Measurements from ENCODE around the gene ZNF764. TPM values are rescaled to one million over a fixed set of nuclear protein-coding genes. Genes with fewer than 3 reads are reported as not detected.

The ZNF764 gene
- polyA plus RNA-seq, 3 donors: 8.5 to 9.1 (median 8.6) TPM

Other genes starting within 250 kb of the ZNF764 start
- gene CD2BP2, start 203.1 kb downstream of the ZNF764 start, polyA plus RNA-seq (ENCODE audit: insufficient read length in 3 of 3): 10 to 100 TPM; 58.4 to 62.9 (median 61.3) TPM
- 10 to 100 TPM; 26.5 to 30.3 (median 28.4) TPM for gene TBC1D10B, start 187.9 kb downstream of the ZNF764 start, polyA plus RNA-seq (ENCODE audit: insufficient read length in 3 of 3)
- gene MYL11, start 183.6 kb downstream of the ZNF764 start, polyA plus RNA-seq (ENCODE audit: insufficient read length in 3 of 3): 1 to 10 TPM in 1 of 3 donors, under 1 TPM in 2; 0.72 to 1.0 (median 0.83) TPM
- gene SEPTIN1, start 175.8 kb downstream of the ZNF764 start, polyA plus RNA-seq (ENCODE audit: insufficient read length in 3 of 3): 1 to 10 TPM; 1.7 to 2.2 (median 2.1) TPM
- 10 to 100 TPM; 11.7 to 14.1 (median 13.0) TPM for gene ZNF48, start 163.0 kb downstream of the ZNF764 start, polyA plus RNA-seq (ENCODE audit: insufficient read length in 3 of 3)
- gene ZNF771, start 150.8 kb downstream of the ZNF764 start, polyA plus RNA-seq (ENCODE audit: insufficient read length in 3 of 3): 1 to 10 TPM; 4.6 to 6.9 (median 5.7) TPM
- 10 to 100 TPM; 35.6 to 46.6 (median 42.5) TPM for gene DCTPP1, start 128.3 kb downstream of the ZNF764 start, polyA plus RNA-seq (ENCODE audit: insufficient read length in 3 of 3)
- 100 to 1,000 TPM in 2 of 3 donors, 10 to 100 TPM in 1; 94.8 to 105 (median 102) TPM for gene SEPHS2, start 112.5 kb downstream of the ZNF764 start, polyA plus RNA-seq (ENCODE audit: insufficient read length in 3 of 3)
- 1 to 10 TPM; 2.0 to 2.8 (median 2.6) TPM for gene ITGAL, start 85.6 kb downstream of the ZNF764 start, polyA plus RNA-seq (ENCODE audit: insufficient read length in 3 of 3)
- gene ZNF768, start 31.8 kb downstream of the ZNF764 start, polyA plus RNA-seq (ENCODE audit: insufficient read length in 3 of 3): 10 to 100 TPM; 44.8 to 51.7 (median 45.1) TPM
- gene ZNF747, start 23.5 kb downstream of the ZNF764 start, polyA plus RNA-seq (ENCODE audit: insufficient read length in 3 of 3): 1 to 10 TPM; 9.1 to 9.7 (median 9.5) TPM
- 1 to 10 TPM; 8.4 to 9.4 (median 9.0) TPM for gene ZNF688, start 13.3 kb upstream of the ZNF764 start, polyA plus RNA-seq (ENCODE audit: insufficient read length in 3 of 3)
- 10 to 100 TPM; 17.0 to 18.5 (median 17.9) TPM for gene ZNF785, start 27.3 kb upstream of the ZNF764 start, polyA plus RNA-seq (ENCODE audit: insufficient read length in 3 of 3)
- 10 to 100 TPM; 13.5 to 14.7 (median 14.3) TPM for gene ZNF689, start 52.0 kb upstream of the ZNF764 start, polyA plus RNA-seq (ENCODE audit: insufficient read length in 3 of 3)
- 10 to 100 TPM; 36.9 to 44.5 (median 42.4) TPM for gene PRR14, start 92.6 kb upstream of the ZNF764 start, polyA plus RNA-seq (ENCODE audit: insufficient read length in 3 of 3)
- 10 to 100 TPM; 40.1 to 47.7 (median 42.9) TPM for gene FBRS, start 100.1 kb upstream of the ZNF764 start, polyA plus RNA-seq (ENCODE audit: insufficient read length in 3 of 3)
- gene SRCAP, start 140.8 kb upstream of the ZNF764 start, polyA plus RNA-seq (ENCODE audit: insufficient read length in 3 of 3): 10 to 100 TPM; 27.6 to 31.4 (median 28.2) TPM
- 10 to 100 TPM; 21.6 to 23.6 (median 23.0) TPM for gene PHKG2, start 190.1 kb upstream of the ZNF764 start, polyA plus RNA-seq (ENCODE audit: insufficient read length in 3 of 3)
- gene CFAP119, start 203.7 kb upstream of the ZNF764 start, polyA plus RNA-seq (ENCODE audit: insufficient read length in 3 of 3): 1 to 10 TPM; 7.8 to 8.2 (median 7.9) TPM
- gene RNF40, start 203.9 kb upstream of the ZNF764 start, polyA plus RNA-seq (ENCODE audit: insufficient read length in 3 of 3): 100 to 1,000 TPM; 111 to 123 (median 113) TPM
- gene ZNF629, start 228.8 kb upstream of the ZNF764 start, polyA plus RNA-seq (ENCODE audit: insufficient read length in 3 of 3): 10 to 100 TPM; 25.7 to 26.9 (median 26.8) TPM

Measured in right renal cortex interstitium (tissue), 3 donors.